Fibroblast of the aortic adventitia (primary cell): ENCODE results near the gene ADI1. TPM values are rescaled to one million over a fixed set of nuclear protein-coding genes. Genes with fewer than 3 reads are reported as not detected.

Source experiments
- DNase-seq: peaks from one replicate; pipeline ENCODE4 v3.0.0-alpha.2; 2010; ENCODE audit warnings: low read depth
- H3K4me3 ChIP-seq: 2 replicates; pipeline ENCODE4 v1.5.1; 2011; ENCODE audit warnings: low read depth, mild to moderate bottlenecking, control low read depth, low read length, moderate library complexity
- total RNA-seq: library from RNA; depleted of rRNA; stranded (reverse); fragments of >200 nt; gene quantifications from 2 replicates; pipeline ENCODE4 v1.2.3, GENCODE V29; 2012; ENCODE audit warnings: low replicate concordance
- TF ChIP-seq, protein P1 (sequence below): IDR thresholded peaks from 2 replicates; pipeline ENCODE4 v1.5.1; 2011; ENCODE audit warnings: mild to moderate bottlenecking, low read length, control low read depth, inconsistent platforms; ENCODE audit not compliant: insufficient read depth

ADI1 gene
- total RNA-seq, 1 donor, result 44.7 TPM

DNA sequence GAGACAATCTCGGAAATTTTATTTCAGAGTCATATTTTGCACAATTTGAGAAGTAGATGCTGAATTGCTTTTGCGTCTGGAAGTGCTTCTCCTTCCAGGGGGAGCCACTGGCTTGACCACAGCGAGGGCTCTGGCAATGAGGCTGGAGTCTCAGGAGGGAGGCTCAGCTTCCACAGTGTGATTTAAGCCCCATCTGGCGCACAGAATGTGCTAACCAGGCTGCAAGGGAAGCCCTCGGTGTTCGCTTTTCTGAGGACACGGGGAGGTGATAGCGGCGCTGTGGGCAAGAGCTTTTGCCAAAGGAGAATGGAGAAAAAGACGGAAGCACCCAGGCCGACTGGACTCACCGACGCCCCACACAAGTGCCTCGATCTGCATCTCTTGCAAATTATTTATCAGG, 52.4 kb downstream of the ADI1 start:
- TF ChIP-seq, protein P1, sequence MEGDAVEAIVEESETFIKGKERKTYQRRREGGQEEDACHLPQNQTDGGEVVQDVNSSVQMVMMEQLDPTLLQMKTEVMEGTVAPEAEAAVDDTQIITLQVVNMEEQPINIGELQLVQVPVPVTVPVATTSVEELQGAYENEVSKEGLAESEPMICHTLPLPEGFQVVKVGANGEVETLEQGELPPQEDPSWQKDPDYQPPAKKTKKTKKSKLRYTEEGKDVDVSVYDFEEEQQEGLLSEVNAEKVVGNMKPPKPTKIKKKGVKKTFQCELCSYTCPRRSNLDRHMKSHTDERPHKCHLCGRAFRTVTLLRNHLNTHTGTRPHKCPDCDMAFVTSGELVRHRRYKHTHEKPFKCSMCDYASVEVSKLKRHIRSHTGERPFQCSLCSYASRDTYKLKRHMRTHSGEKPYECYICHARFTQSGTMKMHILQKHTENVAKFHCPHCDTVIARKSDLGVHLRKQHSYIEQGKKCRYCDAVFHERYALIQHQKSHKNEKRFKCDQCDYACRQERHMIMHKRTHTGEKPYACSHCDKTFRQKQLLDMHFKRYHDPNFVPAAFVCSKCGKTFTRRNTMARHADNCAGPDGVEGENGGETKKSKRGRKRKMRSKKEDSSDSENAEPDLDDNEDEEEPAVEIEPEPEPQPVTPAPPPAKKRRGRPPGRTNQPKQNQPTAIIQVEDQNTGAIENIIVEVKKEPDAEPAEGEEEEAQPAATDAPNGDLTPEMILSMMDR, result no peak
- no peak for DNase-seq
- no peak overlapping the region for H3K4me3 ChIP-seq

- TF ChIP-seq, protein P1, result no peak
- DNase-seq, result no peak
- no peak overlapping the region for H3K4me3 ChIP-seq
Observed at GRCh38 chr2:3466482-3466863, 52.9 kb downstream of the ADI1 start.

DNA sequence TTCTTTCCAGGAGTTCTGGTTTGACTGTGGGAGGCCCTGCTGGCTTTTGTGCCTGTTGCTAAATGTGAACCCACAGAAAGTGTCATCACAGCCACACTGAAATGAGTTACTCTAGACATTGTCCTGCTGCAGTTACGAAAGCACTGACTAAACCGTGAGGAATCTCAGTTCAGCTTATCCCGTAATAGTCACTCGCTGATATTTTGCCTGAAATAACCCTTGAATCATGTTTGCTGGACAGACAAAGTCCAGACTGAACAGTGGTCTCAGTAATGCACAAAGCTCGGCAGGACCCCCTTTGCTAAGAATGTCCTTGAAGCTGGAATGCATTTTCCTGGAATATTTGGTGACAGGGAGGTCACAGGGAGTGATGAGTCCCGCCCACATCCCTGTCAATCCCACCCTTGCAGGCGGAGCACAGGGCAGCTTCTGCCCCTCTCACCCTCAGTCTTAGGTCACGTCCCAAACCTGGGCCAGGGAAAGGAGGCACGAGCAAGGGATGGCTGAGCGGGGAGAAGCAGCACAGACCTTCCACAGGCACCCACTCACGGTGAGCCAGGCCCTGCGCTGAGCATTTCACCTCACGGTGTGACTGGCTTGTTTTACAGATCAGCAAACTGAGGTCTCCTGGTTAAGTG, 53.4 kb downstream of the ADI1 start:
- no peak overlapping the region for H3K4me3 ChIP-seq
- TF ChIP-seq, protein P1, result no peak
- peak; percentile 93 for DNase-seq

- no peak overlapping the region for H3K4me3 ChIP-seq
- no peak for DNase-seq
- TF ChIP-seq, protein P1, result no peak
Observed at GRCh38 chr2:3465328-3465727, 54.0 kb downstream of the ADI1 start.

- no peak for DNase-seq
- TF ChIP-seq, protein P1, result no peak
- no peak overlapping the region for H3K4me3 ChIP-seq
Observed at GRCh38 chr2:3464401-3465005, 54.8 kb downstream of the ADI1 start.

GRCh38 chr2:3463944-3464343, 55.4 kb downstream of the ADI1 start:
- no peak for DNase-seq
- TF ChIP-seq, protein P1, result no peak
- no peak overlapping the region for H3K4me3 ChIP-seq
